ENCODE data around the gene PIAS4. TPM values are rescaled to one million over a fixed set of nuclear protein-coding genes. Genes with fewer than 3 reads are reported as not detected.

Gene PIAS4
- total and polyA plus RNA-seq, 2 of the 13 experiments (the other 11 are each of a cell fraction or from before 2014, with no cell fraction given): 9.0 to 20.1 TPM

DNA sequence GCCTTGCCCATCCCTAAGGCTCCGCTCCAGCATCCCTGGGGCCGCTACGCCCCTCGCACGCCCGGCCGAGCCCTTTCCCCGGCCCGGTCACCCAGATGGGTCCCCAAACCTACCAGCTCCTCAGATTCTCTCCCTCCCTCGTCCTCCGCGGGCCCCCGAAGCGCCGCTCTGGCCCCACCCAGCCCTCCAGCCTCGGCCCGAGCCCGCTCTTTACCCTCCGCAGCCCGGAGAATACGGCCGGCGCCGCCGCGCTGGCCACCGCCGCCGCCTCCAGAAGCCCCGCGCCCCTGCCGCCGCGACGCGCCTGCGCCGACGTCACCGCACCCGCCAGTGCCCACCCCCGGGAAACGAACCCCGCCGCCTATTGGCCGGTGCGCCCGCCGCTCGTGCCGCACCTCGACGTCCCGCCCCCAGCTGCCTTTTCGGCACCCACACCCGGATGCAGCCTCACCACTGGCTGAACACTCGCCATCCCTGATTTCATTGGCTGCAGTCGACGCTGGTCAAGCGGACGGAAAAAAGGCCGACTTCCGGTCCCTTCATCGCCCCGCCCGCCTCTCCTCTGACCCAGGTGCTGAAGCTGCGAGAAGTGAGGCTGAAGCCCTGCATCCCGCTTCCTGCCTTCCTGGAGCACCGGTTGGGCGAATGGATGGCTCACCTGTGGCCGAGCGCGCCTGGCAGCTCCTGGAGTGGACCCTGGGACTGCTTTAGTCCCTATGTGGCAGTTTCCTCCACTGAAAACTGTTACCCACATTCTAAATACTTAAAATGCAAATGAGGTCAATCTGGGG lies 36.5 kb upstream of the PIAS4 start, which contains the start of gene DAPK3 (continued):
- no peak for TF ChIP-seq ZNF333 (CRISPR knock-in tag; IDR thresholded peaks at IDR 0.05; ENCODE audit: borderline replicate concordance)
- TF ChIP-seq ZBTB1 (CRISPR knock-in tag; IDR thresholded peaks at IDR 0.05; ENCODE audit: borderline replicate concordance): no peak
- TF ChIP-seq BHLHE40 (IDR thresholded peaks at IDR 0.05; ENCODE audit: low read length): peak; percentile 84
- TF ChIP-seq MAFG (CRISPR knock-in tag; IDR thresholded peaks at IDR 0.05): no peak
- TF ChIP-seq THAP11 (CRISPR knock-in tag; IDR thresholded peaks at IDR 0.05): peak; percentile 89
- peak; percentile 13; the same call in 1 of the 2 replicates for TF ChIP-seq RARA (CRISPR knock-in tag; IDR thresholded peaks at IDR 0.05)
- TF ChIP-seq, protein P1, sequence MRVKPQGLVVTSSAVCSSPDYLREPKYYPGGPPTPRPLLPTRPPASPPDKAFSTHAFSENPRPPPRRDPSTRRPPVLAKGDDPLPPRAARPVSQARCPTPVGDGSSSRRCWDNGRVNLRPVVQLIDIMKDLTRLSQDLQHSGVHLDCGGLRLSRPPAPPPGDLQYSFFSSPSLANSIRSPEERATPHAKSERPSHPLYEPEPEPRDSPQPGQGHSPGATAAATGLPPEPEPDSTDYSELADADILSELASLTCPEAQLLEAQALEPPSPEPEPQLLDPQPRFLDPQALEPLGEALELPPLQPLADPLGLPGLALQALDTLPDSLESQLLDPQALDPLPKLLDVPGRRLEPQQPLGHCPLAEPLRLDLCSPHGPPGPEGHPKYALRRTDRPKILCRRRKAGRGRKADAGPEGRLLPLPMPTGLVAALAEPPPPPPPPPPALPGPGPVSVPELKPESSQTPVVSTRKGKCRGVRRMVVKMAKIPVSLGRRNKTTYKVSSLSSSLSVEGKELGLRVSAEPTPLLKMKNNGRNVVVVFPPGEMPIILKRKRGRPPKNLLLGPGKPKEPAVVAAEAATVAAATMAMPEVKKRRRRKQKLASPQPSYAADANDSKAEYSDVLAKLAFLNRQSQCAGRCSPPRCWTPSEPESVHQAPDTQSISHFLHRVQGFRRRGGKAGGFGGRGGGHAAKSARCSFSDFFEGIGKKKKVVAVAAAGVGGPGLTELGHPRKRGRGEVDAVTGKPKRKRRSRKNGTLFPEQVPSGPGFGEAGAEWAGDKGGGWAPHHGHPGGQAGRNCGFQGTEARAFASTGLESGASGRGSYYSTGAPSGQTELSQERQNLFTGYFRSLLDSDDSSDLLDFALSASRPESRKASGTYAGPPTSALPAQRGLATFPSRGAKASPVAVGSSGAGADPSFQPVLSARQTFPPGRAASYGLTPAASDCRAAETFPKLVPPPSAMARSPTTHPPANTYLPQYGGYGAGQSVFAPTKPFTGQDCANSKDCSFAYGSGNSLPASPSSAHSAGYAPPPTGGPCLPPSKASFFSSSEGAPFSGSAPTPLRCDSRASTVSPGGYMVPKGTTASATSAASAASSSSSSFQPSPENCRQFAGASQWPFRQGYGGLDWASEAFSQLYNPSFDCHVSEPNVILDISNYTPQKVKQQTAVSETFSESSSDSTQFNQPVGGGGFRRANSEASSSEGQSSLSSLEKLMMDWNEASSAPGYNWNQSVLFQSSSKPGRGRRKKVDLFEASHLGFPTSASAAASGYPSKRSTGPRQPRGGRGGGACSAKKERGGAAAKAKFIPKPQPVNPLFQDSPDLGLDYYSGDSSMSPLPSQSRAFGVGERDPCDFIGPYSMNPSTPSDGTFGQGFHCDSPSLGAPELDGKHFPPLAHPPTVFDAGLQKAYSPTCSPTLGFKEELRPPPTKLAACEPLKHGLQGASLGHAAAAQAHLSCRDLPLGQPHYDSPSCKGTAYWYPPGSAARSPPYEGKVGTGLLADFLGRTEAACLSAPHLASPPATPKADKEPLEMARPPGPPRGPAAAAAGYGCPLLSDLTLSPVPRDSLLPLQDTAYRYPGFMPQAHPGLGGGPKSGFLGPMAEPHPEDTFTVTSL (CRISPR knock-in tag; IDR thresholded peaks at IDR 0.05; ENCODE audit: borderline replicate concordance): no peak
- TF ChIP-seq MIER3 (CRISPR knock-in tag; IDR thresholded peaks at IDR 0.05; ENCODE audit: borderline replicate concordance): peak; percentile 76
- TF ChIP-seq ZNF7 (CRISPR knock-in tag; IDR thresholded peaks at IDR 0.05): no peak
- TF ChIP-seq SAFB2 (CRISPR knock-in tag; IDR thresholded peaks at IDR 0.05; ENCODE audit: borderline replicate concordance, low read depth): peak; percentile 67; the same call in 1 of the 2 replicates
- TF ChIP-seq ZNF556 (CRISPR knock-in tag; IDR thresholded peaks at IDR 0.05; ENCODE audit: borderline replicate concordance): no peak; the same call in 1 of the 2 replicates
- TF ChIP-seq ZNF10 (CRISPR knock-in tag; IDR thresholded peaks at IDR 0.05; ENCODE audit: borderline replicate concordance, low read depth): no peak
- no peak for TF ChIP-seq HDAC1 (CRISPR knock-in tag; IDR thresholded peaks at IDR 0.05)
- no peak for TF ChIP-seq ZNF225 (CRISPR knock-in tag; IDR thresholded peaks at IDR 0.05)
- TF ChIP-seq ZNF652 (CRISPR knock-in tag; IDR thresholded peaks at IDR 0.05; ENCODE audit: borderline replicate concordance, low read depth): no peak
- TF ChIP-seq, protein P2, sequence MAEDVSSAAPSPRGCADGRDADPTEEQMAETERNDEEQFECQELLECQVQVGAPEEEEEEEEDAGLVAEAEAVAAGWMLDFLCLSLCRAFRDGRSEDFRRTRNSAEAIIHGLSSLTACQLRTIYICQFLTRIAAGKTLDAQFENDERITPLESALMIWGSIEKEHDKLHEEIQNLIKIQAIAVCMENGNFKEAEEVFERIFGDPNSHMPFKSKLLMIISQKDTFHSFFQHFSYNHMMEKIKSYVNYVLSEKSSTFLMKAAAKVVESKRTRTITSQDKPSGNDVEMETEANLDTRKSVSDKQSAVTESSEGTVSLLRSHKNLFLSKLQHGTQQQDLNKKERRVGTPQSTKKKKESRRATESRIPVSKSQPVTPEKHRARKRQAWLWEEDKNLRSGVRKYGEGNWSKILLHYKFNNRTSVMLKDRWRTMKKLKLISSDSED (CRISPR knock-in tag; IDR thresholded peaks at IDR 0.05): no peak
- no peak; the same call in 1 of the 2 replicates for TF ChIP-seq ATF7-NPFF (CRISPR knock-in tag; IDR thresholded peaks at IDR 0.05; ENCODE audit: low read depth)
- no peak for TF ChIP-seq HHEX (CRISPR knock-in tag; IDR thresholded peaks at IDR 0.05)
- TF ChIP-seq GTF3A (CRISPR knock-in tag; conservative IDR thresholded peaks at IDR 0.05): no peak
- TF ChIP-seq ZNF451 (CRISPR knock-in tag; IDR thresholded peaks at IDR 0.05): peak; percentile 50; the same call in 1 of the 2 replicates
- TF ChIP-seq SIN3B (IDR thresholded peaks at IDR 0.05; ENCODE audit: low read length): no peak
- TF ChIP-seq IRF2 (CRISPR knock-in tag; IDR thresholded peaks at IDR 0.05): peak; percentile 55; the same call in 1 of the 2 replicates
- TF ChIP-seq ZFP36L2 (CRISPR knock-in tag; IDR thresholded peaks at IDR 0.05): 0 out of 2 replicates have a peak, but pooled peaks have one; percentile 37
- TF ChIP-seq, protein P3, sequence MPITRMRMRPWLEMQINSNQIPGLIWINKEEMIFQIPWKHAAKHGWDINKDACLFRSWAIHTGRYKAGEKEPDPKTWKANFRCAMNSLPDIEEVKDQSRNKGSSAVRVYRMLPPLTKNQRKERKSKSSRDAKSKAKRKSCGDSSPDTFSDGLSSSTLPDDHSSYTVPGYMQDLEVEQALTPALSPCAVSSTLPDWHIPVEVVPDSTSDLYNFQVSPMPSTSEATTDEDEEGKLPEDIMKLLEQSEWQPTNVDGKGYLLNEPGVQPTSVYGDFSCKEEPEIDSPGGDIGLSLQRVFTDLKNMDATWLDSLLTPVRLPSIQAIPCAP (CRISPR knock-in tag; IDR thresholded peaks at IDR 0.05; ENCODE audit: low read depth): no peak

Data from HepG2 (cell line).